HEK293T (cell line): ENCODE results near the gene EML3.
"Not testable (repeated sequence)": the region's sequence is repeated elsewhere in the genome, so short reads cannot be mapped to it uniquely, and the experiment has no call there.

Experiments used
- CTCF ChIA-PET: fragments of 350-600 bp; formaldehyde crosslinking; extraction: SDS; loops from one replicate; lab custom pipeline; 2021; ENCODE audit warnings: antibody characterized with exemption, inconsistent platforms; lab: Yijun Ruan, JAX
- POLR2A ChIA-PET: fragments of 350-600 bp; formaldehyde crosslinking; extraction: SDS; loops from one replicate; lab custom pipeline; 2020; ENCODE audit warnings: antibody characterized with exemption, inconsistent platforms; lab: Yijun Ruan, JAX
- DNase-seq: peaks from one replicate; pipeline ENCODE4 v3.0.0; 2012; ENCODE audit warnings: mixed read lengths; ENCODE audit errors: extremely low spot score
- ARNT ChIP-seq: fragments of 450-650 bp; IDR thresholded peaks from 2 replicates; pipeline ENCODE4 v1.6.1; 2017; ENCODE audit warnings: mild to moderate bottlenecking
- BHLHE40 ChIP-seq: fragments of 450-650 bp; IDR thresholded peaks from 2 replicates; pipeline ENCODE4 v1.6.1; 2016; ENCODE audit warnings: mild to moderate bottlenecking, moderate library complexity, borderline replicate concordance
- CTBP1 ChIP-seq: fragments of 450-650 bp; IDR thresholded peaks from 2 replicates; pipeline ENCODE4 v1.6.1; 2016; ENCODE audit warnings: borderline replicate concordance
- ELF4 ChIP-seq: fragments of 450-650 bp; IDR thresholded peaks from 2 replicates; pipeline ENCODE4 v1.6.1; 2017; ENCODE audit warnings: antibody characterized with exemption
- FOXA1 ChIP-seq: fragments of 450-650 bp; IDR thresholded peaks from 2 replicates; pipeline ENCODE4 v1.6.1; 2016; ENCODE audit warnings: mild to moderate bottlenecking
- FOXK2 ChIP-seq: fragments of 450-650 bp; IDR thresholded peaks from 2 replicates; pipeline ENCODE4 v1.6.1; 2016; ENCODE audit warnings: mild to moderate bottlenecking
- FOXM1 ChIP-seq: fragments of 450-650 bp; IDR thresholded peaks from 2 replicates; pipeline ENCODE4 v1.6.1; 2017; ENCODE audit warnings: mild to moderate bottlenecking, borderline replicate concordance
- HDGF ChIP-seq: fragments of 450-650 bp; IDR thresholded peaks from 2 replicates; pipeline ENCODE4 v1.6.1; 2017; ENCODE audit warnings: antibody characterized with exemption, borderline replicate concordance
- L3MBTL2 ChIP-seq: fragments of 450-650 bp; conservative IDR thresholded peaks from 2 replicates; pipeline ENCODE4 v1.6.1; 2016; ENCODE audit warnings: mild to moderate bottlenecking
- LEF1 ChIP-seq: fragments of 450-650 bp; IDR thresholded peaks from 2 replicates; pipeline ENCODE4 v1.6.1; 2017; ENCODE audit warnings: mild to moderate bottlenecking, borderline replicate concordance
- NFRKB ChIP-seq: fragments of 450-650 bp; IDR thresholded peaks from 2 replicates; pipeline ENCODE4 v1.6.1; 2016; ENCODE audit warnings: mild to moderate bottlenecking, moderate library complexity
- PKNOX1 ChIP-seq: fragments of 450-650 bp; IDR thresholded peaks from 2 replicates; pipeline ENCODE4 v1.6.1; 2016
- SP1 ChIP-seq: fragments of 450-650 bp; IDR thresholded peaks from 2 replicates; pipeline ENCODE4 v1.6.1; 2017
- SUZ12 ChIP-seq: fragments of 450-650 bp; IDR thresholded peaks from 2 replicates; pipeline ENCODE4 v1.6.1; 2016; ENCODE audit warnings: mild to moderate bottlenecking
- TARDBP ChIP-seq: fragments of 450-650 bp; IDR thresholded peaks from 2 replicates; pipeline ENCODE4 v1.6.1; 2016
- ZNF384 ChIP-seq: fragments of 450-650 bp; IDR thresholded peaks from 2 replicates; pipeline ENCODE4 v1.6.1; 2016

EML3 gene

GRCh38 chr11:62569611-62570010, 43.0 kb downstream of the EML3 start:
- no peak for DNase-seq
- ChIA-PET CTCF (interaction anchor here (1.0 kb wide), 2 partner anchors 9 to 27 kb away, joined by 3 to 4 read pairs; no protein-coding TSS in a partner anchor), POLR2A (interaction anchor here (0.7 to 1.4 kb wide), 4 partner anchors 14 to 176 kb away, joined by 3 to 5 read pairs (median 3); partner anchors contain the start of genes TUT1 and UQCC3)
- no peak for TF ChIP-seq FOXA1
- no peak for TF ChIP-seq FOXK2
- no peak for TF ChIP-seq BHLHE40
- TF ChIP-seq ARNT = no peak
- no peak for TF ChIP-seq HDGF
- no peak for TF ChIP-seq TARDBP
- TF ChIP-seq NFRKB = no peak
- no peak for TF ChIP-seq ZNF384
- TF ChIP-seq PKNOX1 = no peak
- TF ChIP-seq LEF1 = no peak

DNA sequence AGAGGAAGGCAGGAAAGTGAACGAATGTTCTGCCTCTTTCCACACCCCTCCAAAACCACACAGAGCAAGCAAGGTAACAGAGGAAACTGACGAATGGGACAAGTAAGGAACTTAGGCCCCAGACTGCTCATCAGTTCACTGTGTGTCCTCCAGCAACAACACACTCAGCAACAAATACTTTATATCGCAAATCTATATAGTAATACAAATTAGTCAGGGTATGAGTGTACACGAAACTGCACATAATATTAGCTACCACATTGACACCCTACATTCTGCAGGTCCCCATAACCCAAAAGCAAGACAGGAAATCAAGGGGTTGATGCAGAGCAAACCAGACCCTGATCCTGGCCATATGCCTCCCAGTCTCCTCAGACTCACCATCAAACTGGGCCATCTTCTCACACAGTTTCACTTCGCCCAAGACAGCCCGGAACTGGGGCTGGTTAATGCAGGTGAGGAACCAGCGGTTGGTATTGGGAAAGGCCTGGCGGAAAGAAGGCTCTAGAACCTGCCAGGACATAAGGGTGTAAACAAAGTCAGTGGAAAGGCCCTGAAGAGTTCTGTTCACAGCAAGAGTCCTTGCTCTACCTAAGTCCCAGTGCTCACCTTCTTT, 45.4 kb downstream of the EML3 start:
- DNase-seq = no peak
- POLR2A ChIA-PET = interaction anchor here (1.1 kb wide), 1 partner anchor 10 kb away, joined by 3 read pairs; no protein-coding TSS in a partner anchor
- CTCF ChIA-PET = no interaction called here
- TF ChIP-seq FOXM1 (no peak), L3MBTL2 (no peak), SP1 (no peak), ZNF384 (no peak), BHLHE40 (no peak), NFRKB (no peak), FOXK2 (no peak), CTBP1 (no peak), LEF1 (no peak), FOXA1 (no peak), TARDBP (no peak), HDGF (no peak), ARNT (no peak)

- TF ChIP-seq ELF4 (no peak), FOXA1 (no peak), SUZ12 (no peak), PKNOX1 (no peak), SP1 (no peak), FOXM1 (no peak), NFRKB (no peak), CTBP1 (no peak), TARDBP (no peak), BHLHE40 (no peak), ZNF384 (no peak), HDGF (no peak)
- no peak for DNase-seq
- ChIA-PET POLR2A (interaction anchor here (1.0 to 4.2 kb wide), 3 partner anchors 7 to 45 kb away, joined by 3 to 37 read pairs (median 6); partner anchors contain the start of genes EEF1G and TUT1), CTCF (no interaction called here)
These were observed 46.3 kb downstream of the EML3 start for GRCh38 chr11:62566247-62566646.

DNA sequence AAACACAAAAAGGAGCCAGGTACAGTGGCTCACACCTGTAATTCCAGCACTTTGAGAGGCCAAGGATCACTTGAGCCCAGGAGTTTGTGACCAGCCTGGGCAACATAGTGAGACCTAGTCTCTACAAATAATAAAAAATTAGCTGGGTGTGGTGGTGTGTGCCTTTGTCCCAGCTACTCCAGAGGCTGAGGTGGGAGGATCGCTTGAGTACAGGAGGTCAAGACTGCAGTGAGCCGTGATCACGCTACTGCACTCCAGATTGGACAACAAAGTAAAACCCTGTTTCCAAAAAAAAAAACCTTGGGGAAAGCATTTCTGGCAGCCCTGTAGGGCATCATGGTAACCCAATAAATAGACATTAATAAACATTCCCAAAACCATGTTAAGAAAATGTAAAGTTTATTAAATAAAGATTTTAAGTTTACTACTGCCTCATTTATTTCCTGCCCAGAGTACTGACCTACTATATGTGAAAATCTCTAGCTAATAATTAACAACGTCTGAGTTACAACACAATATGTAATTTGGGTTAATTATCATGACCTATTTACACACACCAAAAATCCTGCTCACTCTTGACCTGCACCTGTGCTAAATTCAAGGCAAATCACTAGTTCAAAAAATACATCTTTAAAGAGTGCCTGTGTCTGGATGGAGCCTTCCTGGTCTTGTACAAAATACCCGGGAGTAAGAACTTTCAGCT, 47.3 kb downstream of the EML3 start:
- TF ChIP-seq HDGF = no peak
- no peak for TF ChIP-seq SUZ12
- TF ChIP-seq FOXM1 = no peak
- TF ChIP-seq CTBP1 = no peak
- no peak for TF ChIP-seq L3MBTL2
- no peak for TF ChIP-seq LEF1
- no peak for TF ChIP-seq FOXK2
- TF ChIP-seq ZNF384 = no peak
- TF ChIP-seq FOXA1 = no peak
- no peak for TF ChIP-seq SP1
- TF ChIP-seq ARNT = no peak
- no peak for TF ChIP-seq NFRKB
- TF ChIP-seq BHLHE40 = no peak
- TF ChIP-seq ELF4 = no peak
- no peak for TF ChIP-seq PKNOX1
- TF ChIP-seq TARDBP = no peak
- no peak for DNase-seq
- ChIA-PET CTCF (no interaction called here), POLR2A (interaction anchor here (1.8 to 4.2 kb wide), 2 partner anchors 8 to 26 kb away, joined by 6 to 37 read pairs; partner anchors contain the start of genes EEF1G and TUT1)

DNA sequence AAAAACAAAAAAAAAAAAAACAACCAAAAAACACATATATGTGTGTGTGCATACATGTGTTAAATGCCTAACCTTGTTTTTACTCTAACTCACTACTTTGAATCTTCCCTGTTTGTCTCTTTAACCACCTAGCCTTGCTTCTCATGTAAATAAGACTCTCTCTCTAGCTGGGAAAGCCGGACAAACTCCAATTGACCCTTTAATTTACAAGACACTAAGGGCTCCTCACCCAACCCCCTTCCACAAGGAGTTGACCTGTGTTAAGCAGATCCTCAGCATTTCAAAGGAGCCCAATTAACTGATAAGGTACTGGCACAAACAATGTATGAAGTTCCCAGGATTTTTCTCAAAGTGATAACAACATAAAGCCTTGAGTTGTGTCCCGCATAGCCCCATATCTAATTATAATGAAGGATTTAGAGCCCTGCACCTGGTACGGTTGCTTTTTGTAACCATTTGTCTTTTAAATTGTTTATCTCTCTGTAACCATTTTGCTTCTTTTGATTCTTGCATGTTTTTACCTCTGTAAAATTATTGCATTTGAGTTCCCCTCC, 50.8 kb downstream of the EML3 start:
- DNase-seq = not testable (repeated sequence)
- CTCF ChIA-PET = interaction anchor here (1.2 to 2.4 kb wide), 4 partner anchors 12 to 137 kb away, joined by 5 to 12 read pairs (median 8); partner anchors contain the start of genes EEF1G and TUT1
- POLR2A ChIA-PET = interaction anchor here (1.3 to 4.2 kb wide), 4 partner anchors 12 to 137 kb away, joined by 3 to 37 read pairs (median 4); partner anchors contain the start of genes AHNAK and EEF1G
